ENCODE data around the gene ZCCHC12. TPM values are rescaled to one million over a fixed set of nuclear protein-coding genes. Genes with fewer than 3 reads are reported as not detected.

ZCCHC12 gene
- total RNA-seq, 1 experiment from 2014 or later = 2.6 TPM

- Histone ChIP-seq H3K79me2 (ENCODE audit: insufficient read depth, low read length) (no peaks in the 10 kb centered on the region), H3K79me1 (ENCODE audit: insufficient read depth, low read depth, low read length, poor library complexity, severe bottlenecking) (no peaks in the 10 kb centered on the region), H2BK12ac (ENCODE audit: insufficient read length, low read depth, low read length) (no peak overlapping the region), H4K5ac (ENCODE audit: insufficient read length, low read depth, low read length) (no peak overlapping the region), H4K20me1 (ENCODE audit: control insufficient read depth, insufficient read depth, insufficient read length) (no peaks in the 10 kb centered on the region), H3K56ac (ENCODE audit: insufficient read length, low read depth, low read length) (no peak overlapping the region), H2AFZ (ENCODE audit: low read length) (no peak overlapping the region), H3K9me3 (ENCODE audit: control insufficient read depth, low read depth, low read length) (peaks cover 27% of the 10 kb centered on the region), H3K14ac (ENCODE audit: insufficient read depth, low read length) (no peak overlapping the region), H3K9ac (ENCODE audit: extremely low read depth, insufficient read length, low read length) (no peak overlapping the region), H3K23me2 (ENCODE audit: insufficient read length, low read depth, low read length, poor library complexity, severe bottlenecking) (no peaks in the 10 kb centered on the region), H2AK5ac (ENCODE audit: insufficient read length, low read length) (no peak overlapping the region), H4K8ac (replicated peaks; ENCODE audit: insufficient read length, low read depth, low read length) (no peak overlapping the region), H2BK15ac (ENCODE audit: low read depth, low read length) (no peak overlapping the region), H4K91ac (ENCODE audit: insufficient read length, low read depth, low read length) (no peak overlapping the region), H2BK120ac (ENCODE audit: low read depth, low read length, poor library complexity, severe bottlenecking) (no peak overlapping the region), H3K4me1 (ENCODE audit: insufficient read depth, low read length) (no peaks in the 10 kb centered on the region), H3K18ac (ENCODE audit: insufficient read length, low read depth, low read length) (no peak overlapping the region), H2BK20ac (ENCODE audit: low read depth, low read length, poor library complexity, severe bottlenecking) (no peak overlapping the region), H3K27me3 (ENCODE audit: insufficient read depth, low read length) (no peaks in the 10 kb centered on the region), H3K23ac (ENCODE audit: insufficient read length, low read depth, low read length) (no peak overlapping the region), H3K4ac (ENCODE audit: low read depth, low read length) (no peak overlapping the region), H3T11ph (ENCODE audit: low read length) (no peak overlapping the region), H3K4me2 (ENCODE audit: insufficient read depth, insufficient read length, low read length) (no peak overlapping the region), H2BK5ac (ENCODE audit: insufficient read length, low read length) (no peak overlapping the region), H3K27ac (ENCODE audit: insufficient read length, low read depth, low read length) (no peak overlapping the region)
- H3K4me3 Mint-ChIP-seq = no peak overlapping the region
- no peak for TF ChIP-seq CTCF (conservative IDR thresholded peaks at IDR 0.05)
- H3K9me3 Mint-ChIP-seq = peaks cover 36 to 64% of the 10 kb centered on the region in 2 experiments
- H3K4me1 Mint-ChIP-seq = no peaks in the 10 kb centered on the region
- peaks cover 0 to 7% (median 2%) of the 10 kb centered on the region in 3 experiments; a peak in 5 of 7 replicates for H3K36me3 Mint-ChIP-seq (ENCODE audit: insufficient read depth in 1 of 3, low read depth in 3 of 3)
- WGBS (ENCODE audit: extremely low coverage, insufficient read length, low lambda C conversion rate) = no CpG with 5 or more reads among the region's 3 CpGs
- H3K27me3 Mint-ChIP-seq (ENCODE audit: low read depth) = peaks cover 4% of the 10 kb centered on the region; the same call in 1 of the 2 replicates
- H3K27ac Mint-ChIP-seq = no peak overlapping the region
- DNase-seq = no peak
Measured at GRCh38 chrX:118855681-118856310, 32.2 kb downstream of the ZCCHC12 start.
